Stimulated activated naive CD8-positive, alpha-beta T cell treated with anti-CD3 and anti-CD28 coated beads, Interleukin-15, Interleukin-2, amounts not matched to agents 100 ng/mL and 50 ng/mL, for 24 hours (primary cell): Measurements from ENCODE around the gene CDO1.
A peak's percentile ranks its signal among the peaks of the same experiment; 100 is the strongest.
"Not testable (repeated sequence)": the region's sequence is repeated elsewhere in the genome, so short reads cannot be mapped to it uniquely, and the experiment has no call there.

Experiments
- H3K27ac Mint-ChIP-seq: one replicate; pipeline ENCODE4 v1.8.0; 2021; ENCODE audit warnings: mild to moderate bottlenecking, mixed read lengths
- H3K27me3 Mint-ChIP-seq: one replicate; pipeline ENCODE4 v1.8.0; 2021; ENCODE audit warnings: mixed read lengths
- H3K36me3 Mint-ChIP-seq: one replicate; pipeline ENCODE4 v1.8.0; 2021; ENCODE audit warnings: low read depth, mixed read lengths
- H3K4me1 Mint-ChIP-seq: one replicate; pipeline ENCODE4 v1.8.0; 2021; ENCODE audit warnings: low read depth, mixed read lengths
- H3K4me3 Mint-ChIP-seq: one replicate; pipeline ENCODE4 v1.8.0; 2021; ENCODE audit warnings: mild to moderate bottlenecking, mixed read lengths
- H3K9me3 Mint-ChIP-seq: one replicate; pipeline ENCODE4 v1.8.0; 2021; ENCODE audit warnings: mixed read lengths

The CDO1 gene

DNA sequence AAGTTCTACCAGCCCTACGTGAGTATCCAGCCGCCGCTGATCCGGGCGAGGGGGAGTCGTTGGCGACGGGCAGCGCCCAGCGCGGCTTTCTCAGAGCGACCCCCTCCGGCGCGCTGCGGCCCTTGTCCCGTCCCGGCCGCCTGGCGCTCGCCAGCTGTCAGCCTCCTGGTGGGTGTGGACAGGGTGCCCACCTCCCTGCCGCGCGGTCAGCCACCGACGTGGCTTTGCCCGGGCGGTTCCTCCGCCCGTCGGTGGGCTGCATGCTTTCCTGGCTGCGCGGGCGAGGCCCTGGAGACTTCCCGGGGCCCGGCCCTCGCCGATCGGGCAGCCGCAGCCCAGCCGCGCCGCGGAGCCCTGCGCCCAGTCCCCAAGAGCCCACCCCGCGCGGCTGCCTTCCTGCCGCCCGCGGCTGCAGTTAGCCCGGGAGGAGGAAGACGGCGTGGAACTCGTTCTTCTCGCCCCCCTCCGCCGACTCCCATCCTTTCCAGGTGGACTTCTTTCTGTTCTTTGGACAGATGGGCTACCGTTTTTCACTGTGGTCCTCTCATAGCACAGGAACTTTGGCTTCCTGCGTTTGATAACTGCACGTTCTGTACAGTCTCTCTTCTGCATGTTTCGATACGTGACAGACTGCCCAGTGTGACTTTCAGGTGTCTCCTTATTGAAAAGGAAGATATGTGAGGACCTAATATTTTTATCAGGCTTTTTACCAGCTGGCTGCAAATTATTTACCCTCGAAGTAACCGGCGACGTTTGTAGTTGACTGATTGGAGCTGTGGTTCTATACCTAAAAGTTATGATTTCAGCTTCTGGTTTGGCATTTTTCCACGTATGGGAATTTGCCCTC is 25.9 kb upstream of the CDO1 start:
- Mint-ChIP-seq H3K9me3 (no peaks in the 10 kb centered on the region), H3K4me3 (peak overlapping the region; percentile 95), H3K36me3 (peaks cover 10% of the 10 kb centered on the region), H3K4me1 (peaks cover 64% of the 10 kb centered on the region), H3K27ac (peak overlapping the region; percentile 95), H3K27me3 (no peaks in the 10 kb centered on the region)

DNA sequence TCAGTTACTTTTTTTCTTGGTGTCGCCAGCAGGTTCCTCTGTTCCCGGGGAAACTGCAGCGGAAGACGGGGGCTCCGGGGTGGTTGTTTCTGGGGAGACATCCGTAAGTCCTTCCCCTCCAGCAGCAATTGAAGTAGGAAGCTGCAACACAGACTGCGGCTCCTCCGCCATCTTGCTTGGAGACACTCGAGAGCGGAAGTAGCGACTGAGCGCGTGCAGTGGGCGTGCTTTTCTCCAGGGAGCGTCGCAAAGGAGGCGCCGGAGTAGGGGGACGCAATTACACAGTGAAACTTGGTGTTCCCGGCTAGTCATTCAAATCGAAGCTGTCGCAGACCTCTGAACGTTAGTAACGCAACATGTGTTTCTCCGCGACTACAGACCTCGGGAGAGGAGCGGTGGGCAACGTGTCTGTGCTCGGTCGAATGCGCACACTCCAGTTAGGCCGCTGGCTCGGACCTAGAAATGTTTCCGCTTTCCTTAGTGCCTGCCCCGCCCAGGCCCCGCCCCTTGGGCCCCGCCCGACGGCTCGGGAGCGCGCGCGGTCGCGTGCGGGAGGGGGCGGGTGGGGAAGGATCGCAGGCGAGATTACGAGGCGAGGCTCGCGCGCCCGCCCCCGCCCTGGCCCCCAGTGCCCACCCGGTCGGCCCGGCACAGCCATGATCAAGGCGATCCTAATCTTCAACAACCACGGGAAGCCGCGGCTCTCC is 25.1 kb upstream of the CDO1 start, which contains the start of the genes AP3S1 and ATG12:
Gene AP3S1, plus strand, starts transcription at position 554 of the 707 bp plus-strand sequence. Its CDS starts 103 bp downstream, at position 657.
Gene ATG12, minus strand, starts transcription at position 184 of the 707 bp plus-strand sequence. Its CDS starts 13 bp downstream, at position 171.
- peak within 1 kb of the TSS; percentile 95 for H3K4me3 Mint-ChIP-seq
- peaks cover 67% of the 10 kb centered on the region for H3K4me1 Mint-ChIP-seq
- no peaks in the 10 kb centered on the region for H3K9me3 Mint-ChIP-seq
- peak within 1 kb of the TSS; percentile 99 for H3K27ac Mint-ChIP-seq
- H3K36me3 Mint-ChIP-seq, result peaks cover 16% of the 10 kb centered on the region
- H3K27me3 Mint-ChIP-seq, result no peaks in the 10 kb centered on the region

DNA sequence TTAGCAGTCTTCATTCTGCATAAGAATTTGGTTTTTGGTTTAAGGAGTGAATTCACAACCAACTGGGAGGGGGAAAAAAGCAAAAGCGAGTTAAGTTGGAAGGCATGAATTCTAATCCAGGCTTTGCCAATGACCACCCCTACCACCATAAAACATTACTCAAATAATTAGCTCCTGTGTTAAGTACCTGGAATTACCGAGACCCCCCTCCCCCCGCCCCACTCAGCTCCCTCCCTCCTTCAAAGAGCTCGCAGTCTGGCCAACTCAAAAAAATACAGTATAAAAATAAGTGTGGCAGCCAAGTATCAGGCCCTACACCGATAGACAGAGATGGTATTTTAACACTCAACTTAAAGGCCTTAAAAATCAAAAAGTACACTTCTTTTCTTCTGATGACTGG is 24.4 kb upstream of the CDO1 start:
- peaks cover 70% of the 10 kb centered on the region for H3K4me1 Mint-ChIP-seq
- H3K4me3 Mint-ChIP-seq, result peak overlapping the region; percentile 95
- H3K27ac Mint-ChIP-seq, result peak overlapping the region; percentile 99
- peaks cover 21% of the 10 kb centered on the region for H3K36me3 Mint-ChIP-seq
- H3K27me3 Mint-ChIP-seq, result no peaks in the 10 kb centered on the region
- H3K9me3 Mint-ChIP-seq, result no peaks in the 10 kb centered on the region

GRCh38 chr5:115838885-115839518 is 22.5 kb upstream of the CDO1 start:
- Mint-ChIP-seq H3K4me1 (peaks cover 53% of the 10 kb centered on the region), H3K36me3 (peaks cover 37% of the 10 kb centered on the region), H3K27me3 (no peaks in the 10 kb centered on the region), H3K4me3 (peak overlapping the region; percentile 95), H3K9me3 (no peaks in the 10 kb centered on the region), H3K27ac (peak overlapping the region; percentile 86)

DNA sequence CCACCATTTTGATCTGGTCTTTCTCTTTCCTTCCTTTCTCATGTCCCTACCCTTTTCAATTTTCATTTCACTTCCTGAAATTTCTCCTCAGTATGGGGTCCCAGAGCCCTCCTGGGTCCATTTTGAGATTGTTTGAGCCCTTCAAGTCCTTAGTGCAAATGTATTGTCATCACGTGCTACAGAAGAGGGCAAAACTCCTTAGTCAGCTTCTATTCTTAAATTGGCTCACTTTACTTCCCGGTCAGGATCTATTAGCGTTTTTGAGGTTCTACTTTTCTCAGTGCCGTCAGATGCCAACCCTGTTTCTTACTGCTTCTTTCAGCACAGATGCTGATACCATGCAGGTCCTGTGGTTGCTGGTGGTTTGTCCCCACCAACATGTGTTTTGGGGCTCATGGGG is 19.0 kb upstream of the CDO1 start:
- peaks cover 36% of the 10 kb centered on the region for H3K4me1 Mint-ChIP-seq

DNA sequence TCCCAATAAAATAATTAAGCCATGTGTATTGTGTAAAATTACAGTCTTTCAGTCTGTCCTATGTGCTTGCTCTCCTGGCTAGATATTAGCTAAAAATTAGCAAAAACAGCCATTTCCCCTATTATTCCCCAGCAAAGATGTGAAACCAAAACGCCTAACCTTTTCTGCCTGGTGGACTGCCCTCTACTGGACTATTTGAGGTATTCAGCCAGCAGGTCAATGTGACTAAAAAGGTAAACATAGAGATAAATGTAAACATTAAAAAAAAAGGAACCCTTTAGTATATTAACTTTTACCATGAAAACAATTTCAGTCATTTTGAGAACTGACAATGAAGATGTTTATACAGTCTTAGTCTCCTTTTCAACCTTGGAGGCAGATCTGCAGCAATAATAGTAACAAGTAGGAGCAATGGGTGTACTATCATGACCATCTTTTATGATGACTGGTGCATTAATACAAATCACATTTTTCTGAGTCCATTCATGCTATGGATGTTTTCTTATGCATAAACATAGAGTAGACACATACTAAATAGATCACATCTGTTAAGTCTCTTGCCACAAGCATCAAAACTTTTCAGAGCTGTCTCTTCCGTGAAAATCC is 14.8 kb upstream of the CDO1 start:
- Mint-ChIP-seq H3K27me3 (no peaks in the 10 kb centered on the region), H3K4me1 (peaks cover 1% of the 10 kb centered on the region), H3K36me3 (peaks cover 71% of the 10 kb centered on the region), H3K4me3 (no peak overlapping the region), H3K27ac (no peak overlapping the region), H3K9me3 (no peaks in the 10 kb centered on the region)

More for the DNA sequence above, 19.0 kb upstream of the CDO1 start:
- Mint-ChIP-seq H3K36me3 (peaks cover 58% of the 10 kb centered on the region), H3K9me3 (no peaks in the 10 kb centered on the region), H3K27ac (peak overlapping the region; percentile 40), H3K4me3 (no peak overlapping the region), H3K27me3 (no peaks in the 10 kb centered on the region)

GRCh38 chr5:115829913-115830312 is 13.5 kb upstream of the CDO1 start:
- Mint-ChIP-seq H3K36me3 (peaks cover 62% of the 10 kb centered on the region), H3K4me3 (no peak overlapping the region)

DNA sequence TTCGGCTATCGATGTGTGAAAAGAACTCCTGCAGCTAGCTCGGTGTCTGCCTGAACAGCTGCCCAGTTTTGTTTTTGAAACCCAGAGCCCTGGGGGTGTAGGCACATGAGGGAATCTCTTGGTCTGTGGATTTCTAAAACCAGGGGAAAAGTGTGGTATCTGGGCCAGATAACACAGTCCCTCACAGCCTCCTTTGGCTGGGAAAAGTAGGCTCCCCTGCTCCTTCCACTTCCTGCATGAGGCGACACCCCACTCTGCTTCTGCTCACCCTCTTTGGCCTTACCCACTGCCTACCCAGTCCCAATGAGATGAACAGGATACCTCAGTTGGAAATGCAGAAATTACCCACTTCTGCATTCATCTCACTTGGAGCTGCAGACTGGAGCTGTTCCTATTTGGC is 9.5 kb upstream of the CDO1 start:
- H3K27me3 Mint-ChIP-seq, result peaks cover 22% of the 10 kb centered on the region
- H3K4me1 Mint-ChIP-seq, result no peaks in the 10 kb centered on the region
- peaks cover 35% of the 10 kb centered on the region for H3K36me3 Mint-ChIP-seq
- no peak overlapping the region for H3K27ac Mint-ChIP-seq
- no peaks in the 10 kb centered on the region for H3K9me3 Mint-ChIP-seq
- no peak overlapping the region for H3K4me3 Mint-ChIP-seq

More at GRCh38 chr5:115829913-115830312, 13.5 kb upstream of the CDO1 start:
- H3K27ac Mint-ChIP-seq, result no peak overlapping the region
- H3K9me3 Mint-ChIP-seq, result no peaks in the 10 kb centered on the region
- H3K27me3 Mint-ChIP-seq, result no peaks in the 10 kb centered on the region
- H3K4me1 Mint-ChIP-seq, result no peaks in the 10 kb centered on the region

DNA sequence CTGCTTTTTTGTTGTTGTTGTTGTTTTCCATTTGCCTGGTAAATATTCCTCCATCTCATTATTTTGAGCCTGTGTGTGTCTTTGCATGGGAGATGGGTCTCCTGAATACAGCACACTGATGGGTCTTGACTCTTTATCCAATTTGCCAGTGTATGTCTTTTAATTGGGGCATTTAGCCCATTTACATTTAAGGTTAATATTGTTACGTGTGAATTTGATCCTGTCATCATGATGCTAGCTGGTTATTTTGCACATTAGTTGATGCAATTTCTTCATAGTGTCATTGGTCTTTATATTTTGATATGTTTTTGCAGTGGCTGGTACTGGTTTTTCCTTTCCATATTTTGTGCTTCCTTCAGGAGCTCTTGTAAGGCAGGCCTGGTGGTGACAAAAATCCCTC is 8.5 kb upstream of the CDO1 start:
- not testable (repeated sequence) for H3K4me3 Mint-ChIP-seq, H3K4me1 Mint-ChIP-seq, H3K27ac Mint-ChIP-seq, H3K9me3 Mint-ChIP-seq
- Mint-ChIP-seq H3K36me3 (peaks cover 34% of the 10 kb centered on the region), H3K27me3 (peaks cover 32% of the 10 kb centered on the region)

- no peak overlapping the region for H3K27ac Mint-ChIP-seq
- no peaks in the 10 kb centered on the region for H3K9me3 Mint-ChIP-seq
- H3K36me3 Mint-ChIP-seq, result no peaks in the 10 kb centered on the region
- H3K4me1 Mint-ChIP-seq, result peaks cover 6% of the 10 kb centered on the region
- peaks cover 69% of the 10 kb centered on the region for H3K27me3 Mint-ChIP-seq
- H3K4me3 Mint-ChIP-seq, result no peak overlapping the region
Observed at GRCh38 chr5:115820846-115821245, 4.4 kb upstream of the CDO1 start.

DNA sequence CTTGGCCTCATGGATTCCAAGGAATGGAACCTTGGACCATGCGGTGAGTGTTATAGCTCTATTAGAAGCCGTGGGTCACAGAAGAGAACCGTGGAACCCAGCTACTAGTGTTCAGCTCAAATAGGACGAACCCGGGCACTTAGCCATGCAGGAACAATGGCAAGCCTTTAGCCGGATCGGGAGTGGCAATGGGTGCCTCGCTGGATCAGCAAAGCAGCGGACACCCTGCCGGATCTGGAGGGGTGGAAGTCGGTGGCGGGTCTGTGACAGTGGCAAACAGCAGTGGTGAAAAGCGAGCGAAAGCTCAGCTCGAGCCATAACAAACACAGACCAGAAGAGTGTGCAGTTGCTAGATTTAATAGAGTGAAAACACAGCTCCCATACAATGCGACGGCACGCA is 2.4 kb upstream of the CDO1 start:
- H3K27me3 Mint-ChIP-seq, result peaks cover 84% of the 10 kb centered on the region
- H3K36me3 Mint-ChIP-seq, result no peaks in the 10 kb centered on the region
- no peaks in the 10 kb centered on the region for H3K9me3 Mint-ChIP-seq
- H3K4me3 Mint-ChIP-seq, result no peak overlapping the region
- H3K4me1 Mint-ChIP-seq, result peaks cover 25% of the 10 kb centered on the region
- no peak overlapping the region for H3K27ac Mint-ChIP-seq

GRCh38 chr5:115817386-115817785 is 927 bp upstream of the CDO1 start:
- Mint-ChIP-seq H3K36me3 (no peaks in the 10 kb centered on the region), H3K4me1 (peaks cover 28% of the 10 kb centered on the region), H3K4me3 (no peak overlapping the region), H3K9me3 (no peaks in the 10 kb centered on the region), H3K27ac (no peak overlapping the region), H3K27me3 (peaks cover 89% of the 10 kb centered on the region)

DNA sequence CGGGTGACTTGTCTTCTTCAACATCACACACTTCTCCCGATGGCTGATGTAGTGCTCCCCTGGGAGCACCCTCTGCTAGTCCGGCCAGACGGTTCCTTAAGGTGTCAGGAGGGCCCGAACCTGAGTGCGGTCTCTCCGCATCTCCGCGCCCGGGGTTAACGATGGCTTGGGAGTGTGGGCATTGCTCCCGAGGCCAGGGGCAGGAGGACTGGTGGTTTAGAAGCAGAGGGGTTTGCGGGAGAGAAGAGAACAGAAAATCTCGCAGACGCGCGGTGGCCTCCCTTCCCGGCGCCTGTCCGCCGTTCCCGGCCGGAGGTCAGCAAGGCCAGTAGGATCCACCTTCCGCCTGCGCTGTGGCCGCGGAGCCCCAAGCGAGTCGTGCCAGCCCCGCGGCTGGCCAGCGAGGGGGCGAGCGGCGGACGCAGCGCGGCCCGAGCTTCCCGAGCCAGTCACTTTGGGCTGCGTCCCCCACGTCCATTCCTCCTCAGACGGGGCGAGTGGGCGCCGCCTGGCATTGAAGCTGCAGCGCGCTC is 700 bp downstream of the CDO1 start:
- Mint-ChIP-seq H3K4me1 (peaks cover 37% of the 10 kb centered on the region), H3K36me3 (no peaks in the 10 kb centered on the region), H3K27ac (no peak overlapping the region), H3K9me3 (no peaks in the 10 kb centered on the region), H3K27me3 (peaks cover 94% of the 10 kb centered on the region), H3K4me3 (peak overlapping the region; percentile 82)

- Mint-ChIP-seq H3K27ac (no peak overlapping the region), H3K36me3 (no peaks in the 10 kb centered on the region), H3K27me3 (peaks cover 92% of the 10 kb centered on the region), H3K9me3 (no peaks in the 10 kb centered on the region), H3K4me1 (peaks cover 40% of the 10 kb centered on the region), H3K4me3 (peak overlapping the region; percentile 74)
Observed at GRCh38 chr5:115815006-115815692, 1.3 kb downstream of the CDO1 start.
